OCI-LY3 (cell line): ENCODE data around the gene PDE4D.

Source experiments
- EZH2phosphoT487 ChIP-seq: fragments of 200-600 bp; shearing (Covaris generic); IDR thresholded peaks from 2 replicates; pipeline ENCODE4 v1.6.1; 2018; ENCODE audit warnings: antibody characterized with exemption, mixed run types, low read depth
- TF ChIP-seq, protein P1 (sequence below): fragments of 200-600, 300-600 bp; sonication (generic); IDR thresholded peaks from 2 replicates; pipeline ENCODE4 v1.5.1; 2014; ENCODE audit warnings: antibody characterized with exemption, low read length, low read depth

DNA sequence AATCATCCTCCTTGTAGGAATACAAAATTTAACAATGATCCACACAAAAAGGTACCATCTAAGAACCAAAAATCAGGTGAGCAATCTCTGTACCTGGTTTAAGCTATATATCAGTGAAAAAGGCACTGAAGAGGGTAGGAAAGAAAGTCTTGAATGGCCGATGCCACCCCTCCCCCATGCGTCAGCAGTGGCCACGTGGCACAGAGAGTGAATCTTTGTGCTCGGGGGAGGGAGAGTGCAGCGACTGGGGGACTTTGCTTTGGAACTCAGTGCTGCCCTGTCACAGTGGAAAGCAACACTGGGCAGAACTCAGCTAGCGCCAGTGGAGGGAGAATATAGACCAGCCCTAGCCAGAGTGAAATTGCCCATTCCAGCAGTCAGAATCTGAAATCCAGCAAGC is 28.3 kb upstream of the PDE4D start:
- TF ChIP-seq, protein P1, sequence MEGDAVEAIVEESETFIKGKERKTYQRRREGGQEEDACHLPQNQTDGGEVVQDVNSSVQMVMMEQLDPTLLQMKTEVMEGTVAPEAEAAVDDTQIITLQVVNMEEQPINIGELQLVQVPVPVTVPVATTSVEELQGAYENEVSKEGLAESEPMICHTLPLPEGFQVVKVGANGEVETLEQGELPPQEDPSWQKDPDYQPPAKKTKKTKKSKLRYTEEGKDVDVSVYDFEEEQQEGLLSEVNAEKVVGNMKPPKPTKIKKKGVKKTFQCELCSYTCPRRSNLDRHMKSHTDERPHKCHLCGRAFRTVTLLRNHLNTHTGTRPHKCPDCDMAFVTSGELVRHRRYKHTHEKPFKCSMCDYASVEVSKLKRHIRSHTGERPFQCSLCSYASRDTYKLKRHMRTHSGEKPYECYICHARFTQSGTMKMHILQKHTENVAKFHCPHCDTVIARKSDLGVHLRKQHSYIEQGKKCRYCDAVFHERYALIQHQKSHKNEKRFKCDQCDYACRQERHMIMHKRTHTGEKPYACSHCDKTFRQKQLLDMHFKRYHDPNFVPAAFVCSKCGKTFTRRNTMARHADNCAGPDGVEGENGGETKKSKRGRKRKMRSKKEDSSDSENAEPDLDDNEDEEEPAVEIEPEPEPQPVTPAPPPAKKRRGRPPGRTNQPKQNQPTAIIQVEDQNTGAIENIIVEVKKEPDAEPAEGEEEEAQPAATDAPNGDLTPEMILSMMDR, result no peak
- no peak for TF ChIP-seq EZH2phosphoT487
